NCI-H2029 (cell line): ENCODE measurements around the gene SUGCT.

Experiments used
- DNase-seq: peaks from one replicate; lab custom pipeline; 2025; lab: John Stamatoyannopoulos, UW

SUGCT gene

GRCh38 chr7:40870108-40870507, 735.3 kb downstream of the SUGCT start:
- no peak for DNase-seq

DNA sequence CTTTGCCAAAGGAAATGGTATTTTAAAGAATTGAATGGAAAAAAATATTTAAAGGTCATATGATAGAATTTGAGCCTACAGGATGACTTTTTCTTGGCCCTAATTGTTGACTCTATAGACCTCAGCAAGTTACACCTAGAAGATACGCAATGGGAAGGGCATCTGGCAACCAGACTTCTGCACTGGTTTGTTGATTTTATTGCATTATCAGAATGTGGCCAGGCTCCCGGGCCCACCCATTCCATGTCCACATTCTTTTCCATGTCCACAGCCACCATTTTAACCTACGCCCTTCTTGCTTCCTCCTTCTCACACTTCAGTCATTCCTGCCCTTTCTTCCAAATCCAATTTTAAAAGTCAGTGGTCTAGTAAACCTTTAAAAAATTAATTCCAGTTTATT, 738.4 kb downstream of the SUGCT start:
- DNase-seq = no peak

- no peak for DNase-seq
These were observed 740.0 kb downstream of the SUGCT start for GRCh38 chr7:40874756-40875155.

GRCh38 chr7:40876601-40877000, 741.8 kb downstream of the SUGCT start:
- DNase-seq = no peak

DNA sequence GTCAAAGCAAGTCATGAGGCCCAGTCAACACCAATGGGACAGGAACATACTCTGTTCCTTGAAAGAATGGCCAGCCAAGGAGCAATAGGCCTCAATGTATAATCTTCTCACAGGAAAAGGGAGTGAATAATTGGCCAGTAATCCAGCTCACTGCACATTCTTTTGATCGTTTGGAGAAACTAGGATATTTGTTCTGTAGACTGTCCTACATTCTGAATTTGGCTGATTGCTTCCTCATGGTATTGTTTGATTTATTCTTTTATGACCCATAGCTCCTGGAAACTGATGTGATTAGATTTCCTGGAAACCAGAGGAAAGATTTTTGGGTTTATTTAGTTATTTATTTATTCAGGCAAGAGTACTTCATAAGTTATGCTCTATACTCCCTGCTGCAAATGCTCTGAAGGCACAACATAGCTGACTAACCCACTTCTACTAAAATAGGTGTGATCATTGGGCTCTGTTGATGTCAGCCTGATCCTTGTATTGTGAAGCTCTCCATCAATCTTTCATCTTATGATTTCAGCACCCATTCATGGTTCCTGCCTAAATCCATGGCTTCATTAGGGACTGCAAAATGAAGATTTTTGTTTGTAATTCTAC, 745.2 kb downstream of the SUGCT start:
- no peak for DNase-seq

DNA sequence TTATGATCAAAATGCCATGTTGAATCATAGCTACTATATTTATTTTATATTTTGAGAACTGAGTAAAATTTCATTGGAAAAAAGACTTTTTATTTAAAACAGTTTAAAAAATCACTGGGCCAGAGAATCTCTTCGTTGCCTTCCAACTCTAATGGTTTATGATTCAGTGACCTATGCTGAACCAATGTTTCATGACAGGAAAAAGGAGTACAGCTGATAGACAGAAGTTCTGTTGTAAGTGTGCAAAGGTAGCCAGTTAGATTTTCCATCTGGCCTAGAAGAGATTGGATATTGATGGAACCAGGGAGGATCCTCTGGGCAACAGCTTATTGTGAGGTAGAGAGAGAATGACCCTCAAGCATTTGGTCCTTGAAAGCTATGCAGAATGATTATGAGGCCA, 745.8 kb downstream of the SUGCT start:
- no peak for DNase-seq

DNA sequence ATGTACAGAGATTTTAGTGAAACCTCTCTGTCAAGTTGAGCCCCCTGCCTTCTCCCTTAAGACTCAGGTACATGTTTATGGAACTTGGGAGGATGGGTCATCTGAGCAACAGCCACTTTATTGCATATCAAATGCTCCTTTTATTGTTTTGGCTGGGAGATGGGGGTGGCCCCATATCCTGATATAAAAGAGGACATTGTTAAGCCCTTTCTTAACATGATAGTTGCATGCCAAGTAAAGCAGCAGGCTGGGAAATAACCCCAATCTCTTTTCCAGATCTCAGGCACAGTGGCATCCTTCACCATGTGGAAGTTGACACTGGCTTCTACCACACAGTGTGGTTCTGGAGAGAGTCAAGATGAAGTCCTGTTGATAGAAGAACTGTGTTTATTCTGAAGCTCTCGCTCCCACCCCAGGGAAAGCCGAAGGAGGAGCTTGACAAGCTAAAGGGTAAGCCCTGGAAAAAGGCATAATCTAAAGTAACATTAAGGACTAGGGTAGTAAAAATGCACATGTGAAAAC, 746.7 kb downstream of the SUGCT start:
- no peak for DNase-seq

DNA sequence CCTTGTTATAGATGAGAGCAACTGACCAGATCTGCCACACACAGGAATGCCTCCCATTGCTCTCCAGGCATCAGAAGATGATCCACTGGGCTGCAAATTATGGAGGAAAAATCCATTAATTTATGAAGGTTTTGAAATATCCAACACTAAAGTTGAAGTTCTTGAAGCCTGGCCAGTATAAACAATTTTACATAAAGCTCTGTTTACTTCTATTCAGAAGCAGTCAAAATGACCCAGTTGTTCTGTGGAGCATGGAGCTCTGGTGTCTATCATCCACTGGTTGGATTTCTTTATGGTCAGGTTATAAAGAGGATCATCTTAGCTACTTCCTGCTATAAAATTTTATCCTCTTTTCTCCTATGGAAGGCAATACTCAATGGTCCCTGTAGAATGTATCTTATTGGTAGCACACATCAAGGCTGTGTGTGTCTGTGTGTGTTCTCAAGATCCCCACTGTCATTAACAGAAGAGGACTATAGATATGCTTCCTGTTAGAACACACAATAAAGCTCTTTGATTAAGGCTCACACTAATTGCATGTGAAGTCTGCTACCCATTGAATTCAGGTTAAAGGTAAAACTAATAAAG, 747.4 kb downstream of the SUGCT start:
- DNase-seq = no peak

DNA sequence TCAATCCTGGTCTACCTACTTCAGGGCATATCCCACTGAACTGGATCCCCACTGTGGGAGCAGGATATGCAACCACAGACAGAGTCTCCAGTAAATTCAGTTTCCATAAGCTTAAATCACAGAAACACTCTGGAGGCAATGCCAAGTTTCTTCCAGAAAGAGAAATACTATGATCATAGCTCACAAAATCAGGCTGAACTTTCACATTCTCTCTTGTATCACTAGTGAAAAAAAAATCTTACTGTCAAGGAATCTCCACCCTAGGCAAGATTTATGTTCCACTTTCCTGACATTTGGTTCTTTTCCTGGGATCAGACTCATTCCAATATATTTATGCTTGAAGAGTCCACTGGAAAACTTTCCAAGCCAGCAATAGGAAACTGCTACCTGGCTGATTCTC, 749.0 kb downstream of the SUGCT start:
- no peak for DNase-seq

DNA sequence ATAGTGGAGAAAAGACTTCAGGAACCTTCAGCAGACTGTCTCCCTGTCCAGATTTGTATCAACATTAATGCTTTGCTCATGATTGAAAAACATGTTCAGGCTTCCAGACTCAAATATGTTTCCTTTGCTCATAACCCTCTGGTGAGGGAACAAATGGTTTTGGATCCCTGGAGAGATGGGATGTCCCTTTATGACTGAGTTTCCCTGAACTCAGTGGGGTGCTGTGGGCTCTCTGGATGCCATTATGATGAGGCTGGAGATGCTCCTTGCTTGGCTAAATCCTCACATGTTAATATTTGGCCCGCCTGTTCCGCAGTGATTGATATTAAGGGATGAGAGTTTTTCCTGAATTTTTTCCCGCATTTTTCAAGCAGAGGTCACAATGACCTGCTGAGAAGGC, 749.4 kb downstream of the SUGCT start:
- DNase-seq = no peak

DNA sequence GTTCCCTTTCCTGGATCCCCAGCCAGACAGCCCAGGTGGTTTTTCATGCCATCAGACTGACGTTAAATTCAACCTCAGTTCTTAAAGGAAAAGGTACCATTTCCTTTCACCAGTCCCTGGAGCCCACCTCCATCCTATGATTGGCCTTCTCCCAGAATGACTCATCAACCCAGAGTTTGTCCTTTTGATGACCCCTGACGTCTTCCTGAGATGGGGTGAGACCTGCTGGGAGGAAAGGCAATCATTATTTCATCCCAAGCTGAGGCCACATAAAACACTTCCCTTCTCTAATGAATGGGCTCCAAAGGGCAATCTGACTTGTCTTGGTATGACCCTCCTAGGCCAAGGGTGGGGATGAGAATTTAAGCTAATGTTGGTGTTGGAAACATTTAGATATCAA, 750.7 kb downstream of the SUGCT start:
- DNase-seq = no peak

GRCh38 chr7:40887099-40887498, 752.3 kb downstream of the SUGCT start:
- DNase-seq = no peak

DNA sequence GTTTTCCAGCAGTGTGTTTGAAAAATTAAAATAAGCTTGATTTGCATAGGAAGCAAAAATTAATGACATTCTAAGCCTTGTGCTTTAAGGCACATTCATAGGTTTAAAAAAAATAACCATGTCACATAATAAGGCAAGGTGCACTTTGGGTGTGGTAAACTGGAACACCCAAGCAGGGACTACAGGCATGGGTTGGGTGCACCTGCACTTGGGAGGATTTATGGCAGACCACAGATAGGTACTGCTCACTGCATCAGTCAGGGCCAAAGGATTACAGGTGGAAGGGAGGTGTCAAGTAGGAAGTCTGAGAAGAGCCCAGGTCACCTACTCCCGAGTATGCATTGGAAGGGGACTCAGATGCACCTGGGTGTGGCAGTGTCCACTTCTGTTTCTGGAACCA, 753.7 kb downstream of the SUGCT start:
- no peak for DNase-seq

- no peak for DNase-seq
These were observed 754.3 kb downstream of the SUGCT start for GRCh38 chr7:40889099-40889498.

GRCh38 chr7:40889539-40889938, 754.7 kb downstream of the SUGCT start:
- no peak for DNase-seq

GRCh38 chr7:40890088-40890692, 755.4 kb downstream of the SUGCT start:
- no peak for DNase-seq

GRCh38 chr7:40891232-40891631, 756.4 kb downstream of the SUGCT start:
- no peak for DNase-seq

DNA sequence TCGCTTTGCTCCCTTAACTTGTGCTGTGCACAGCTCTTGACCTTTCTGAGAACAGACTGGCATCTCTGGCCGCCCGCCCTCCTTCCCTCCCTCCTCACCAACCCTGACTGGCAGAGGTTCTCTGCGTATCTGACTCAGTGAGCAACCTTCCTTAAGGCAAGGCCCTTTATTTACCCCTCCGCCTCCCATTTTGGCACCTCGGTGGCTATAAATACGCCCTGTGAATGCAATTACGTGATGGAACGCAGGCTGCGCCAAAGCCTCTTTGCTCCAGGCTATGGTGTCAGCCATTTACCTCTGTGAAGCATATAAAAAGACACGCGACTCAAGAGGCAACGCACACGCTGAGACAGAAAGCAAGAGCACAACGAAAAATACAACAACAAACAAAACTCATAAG, 764.3 kb downstream of the SUGCT start:
- no peak for DNase-seq

- DNase-seq = no peak
These were observed 765.1 kb downstream of the SUGCT start for GRCh38 chr7:40899636-40900507.

GRCh38 chr7:40903872-40904271, 769.1 kb downstream of the SUGCT start:
- DNase-seq = no peak

- DNase-seq = no peak
These were observed 772.5 kb downstream of the SUGCT start for GRCh38 chr7:40907286-40907685.

DNA sequence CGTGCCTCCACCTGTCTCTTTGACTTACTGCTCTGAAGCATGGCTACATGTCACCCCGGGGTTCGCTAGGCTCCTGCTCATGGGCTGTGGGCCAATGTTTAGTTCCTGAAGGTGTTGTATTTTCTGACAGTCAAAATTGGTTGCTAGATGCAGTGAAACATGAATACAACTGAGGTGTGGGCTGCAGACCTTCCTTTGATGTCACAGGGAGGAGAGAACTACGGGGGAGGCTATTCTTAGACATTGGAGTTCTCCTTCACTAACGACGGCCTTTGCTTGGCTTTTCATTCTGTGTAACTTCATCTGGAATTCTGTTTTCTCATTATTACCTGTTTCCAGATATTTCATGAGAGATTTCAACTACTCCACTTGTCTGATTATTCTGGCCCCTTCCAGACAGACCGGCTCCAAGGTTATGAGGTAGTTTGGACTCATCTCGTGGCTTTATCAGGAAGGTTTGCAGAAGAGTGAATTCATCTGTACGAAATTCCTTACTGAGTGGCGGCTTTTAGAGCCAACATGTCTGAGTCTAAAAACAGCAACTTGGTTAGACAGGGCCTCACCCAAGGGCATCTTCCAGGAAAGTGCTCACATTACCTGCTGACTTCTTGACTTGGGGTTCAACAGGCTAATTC, 774.7 kb downstream of the SUGCT start:
- DNase-seq = no peak
